Activated naive CD8-positive, alpha-beta T cell treated with anti-CD3 and anti-CD28 coated beads, Interleukin-2, amount 50 U/mL, for 24 hours (primary cell): Measurements from ENCODE around the gene PXN.
A peak's percentile ranks its signal among the peaks of the same experiment; 100 is the strongest.

Source experiments
- ATAC-seq: fragments of 150-1000 bp; cut with Tn5 transposase; one replicate; pipeline ENCODE4 v1.10.0; 2021
- DNase-seq: peaks from one replicate; pipeline ENCODE4 v3.0.0; 2021
- H3K27ac Mint-ChIP-seq: one replicate; pipeline ENCODE4 v1.8.0; 2021; ENCODE audit warnings: mild to moderate bottlenecking, mixed read lengths
- H3K27me3 Mint-ChIP-seq: one replicate; pipeline ENCODE4 v1.8.0; 2021; ENCODE audit warnings: mixed read lengths
- H3K36me3 Mint-ChIP-seq: one replicate; pipeline ENCODE4 v1.8.0; 2021; ENCODE audit warnings: low read depth, mixed read lengths
- H3K4me1 Mint-ChIP-seq: one replicate; pipeline ENCODE4 v1.8.0; 2021; ENCODE audit warnings: mixed read lengths
- H3K4me3 Mint-ChIP-seq: one replicate; pipeline ENCODE4 v1.8.0; 2021; ENCODE audit warnings: mild to moderate bottlenecking, moderate library complexity, mixed read lengths
- H3K9me3 Mint-ChIP-seq: one replicate; pipeline ENCODE4 v1.8.0; 2021; ENCODE audit warnings: mixed read lengths

PXN gene

GRCh38 chr12:120175537-120175936 lies 90.0 kb downstream of the PXN start:
- no peaks in the 10 kb centered on the region for H3K27me3 Mint-ChIP-seq
- peaks cover 63% of the 10 kb centered on the region for H3K36me3 Mint-ChIP-seq
- H3K4me3 Mint-ChIP-seq, result no peak overlapping the region
- ATAC-seq (no peak), DNase-seq (no peak)
- H3K27ac Mint-ChIP-seq, result no peak overlapping the region
- peaks cover 12% of the 10 kb centered on the region for H3K4me1 Mint-ChIP-seq
- no peaks in the 10 kb centered on the region for H3K9me3 Mint-ChIP-seq

- ATAC-seq (no peak), DNase-seq (no peak)
- H3K9me3 Mint-ChIP-seq, result no peaks in the 10 kb centered on the region
- peaks cover 66% of the 10 kb centered on the region for H3K36me3 Mint-ChIP-seq
- H3K4me3 Mint-ChIP-seq, result no peak overlapping the region
- no peaks in the 10 kb centered on the region for H3K27me3 Mint-ChIP-seq
- H3K4me1 Mint-ChIP-seq, result peaks cover 12% of the 10 kb centered on the region
- no peak overlapping the region for H3K27ac Mint-ChIP-seq
Measured at GRCh38 chr12:120175062-120175461, 90.5 kb downstream of the PXN start.

- Mint-ChIP-seq H3K27ac (peak overlapping the region; percentile 33), H3K27me3 (no peaks in the 10 kb centered on the region), H3K36me3 (peaks cover 58% of the 10 kb centered on the region), H3K4me1 (peaks cover 12% of the 10 kb centered on the region), H3K9me3 (no peaks in the 10 kb centered on the region), H3K4me3 (no peak overlapping the region)
- peak; percentile 77 for ATAC-seq
- no peak for DNase-seq
Measured at GRCh38 chr12:120172053-120172452, 93.5 kb downstream of the PXN start.

- H3K36me3 Mint-ChIP-seq, result peaks cover 53% of the 10 kb centered on the region
- ATAC-seq (no peak), DNase-seq (no peak)
- H3K4me1 Mint-ChIP-seq, result peaks cover 12% of the 10 kb centered on the region
- H3K4me3 Mint-ChIP-seq, result no peak overlapping the region
- no peaks in the 10 kb centered on the region for H3K27me3 Mint-ChIP-seq
- H3K27ac Mint-ChIP-seq, result no peak overlapping the region
- H3K9me3 Mint-ChIP-seq, result no peaks in the 10 kb centered on the region
Measured at GRCh38 chr12:120170631-120171030, 94.9 kb downstream of the PXN start.

- ATAC-seq, result no peak
- no peak for DNase-seq
- Mint-ChIP-seq H3K36me3 (peaks cover 48% of the 10 kb centered on the region), H3K27ac (no peak overlapping the region), H3K27me3 (no peaks in the 10 kb centered on the region), H3K4me1 (peaks cover 12% of the 10 kb centered on the region), H3K4me3 (no peak overlapping the region), H3K9me3 (no peaks in the 10 kb centered on the region)
Measured at GRCh38 chr12:120169946-120170345, 95.6 kb downstream of the PXN start.

GRCh38 chr12:120168337-120168736 lies 97.2 kb downstream of the PXN start:
- H3K4me3 Mint-ChIP-seq, result no peak overlapping the region
- no peaks in the 10 kb centered on the region for H3K27me3 Mint-ChIP-seq
- DNase-seq, result no peak
- H3K9me3 Mint-ChIP-seq, result no peaks in the 10 kb centered on the region
- H3K36me3 Mint-ChIP-seq, result peaks cover 39% of the 10 kb centered on the region
- peaks cover 11% of the 10 kb centered on the region for H3K4me1 Mint-ChIP-seq
- ATAC-seq, result no peak
- H3K27ac Mint-ChIP-seq, result no peak overlapping the region

GRCh38 chr12:120167529-120168095 lies 97.9 kb downstream of the PXN start:
- H3K9me3 Mint-ChIP-seq, result no peaks in the 10 kb centered on the region
- no peak overlapping the region for H3K27ac Mint-ChIP-seq
- H3K36me3 Mint-ChIP-seq, result peaks cover 34% of the 10 kb centered on the region
- no peaks in the 10 kb centered on the region for H3K27me3 Mint-ChIP-seq
- no peak for DNase-seq
- no peak overlapping the region for H3K4me3 Mint-ChIP-seq
- no peak for ATAC-seq
- peaks cover 7% of the 10 kb centered on the region for H3K4me1 Mint-ChIP-seq

GRCh38 chr12:120164293-120164692 lies 101.2 kb downstream of the PXN start:
- Mint-ChIP-seq H3K27me3 (no peaks in the 10 kb centered on the region), H3K4me3 (no peak overlapping the region), H3K9me3 (no peaks in the 10 kb centered on the region), H3K4me1 (no peaks in the 10 kb centered on the region), H3K36me3 (peaks cover 46% of the 10 kb centered on the region), H3K27ac (no peak overlapping the region)
- no peak for ATAC-seq
- no peak for DNase-seq

- Mint-ChIP-seq H3K4me1 (no peaks in the 10 kb centered on the region), H3K36me3 (peaks cover 44% of the 10 kb centered on the region), H3K4me3 (no peak overlapping the region), H3K27me3 (no peaks in the 10 kb centered on the region), H3K9me3 (no peaks in the 10 kb centered on the region), H3K27ac (no peak overlapping the region)
- DNase-seq, result no peak
- no peak for ATAC-seq
Measured at GRCh38 chr12:120162763-120163162, 102.8 kb downstream of the PXN start.

GRCh38 chr12:120161852-120162251 lies 103.7 kb downstream of the PXN start:
- DNase-seq (no peak), ATAC-seq (no peak)
- Mint-ChIP-seq H3K4me1 (no peaks in the 10 kb centered on the region), H3K27ac (no peak overlapping the region), H3K27me3 (no peaks in the 10 kb centered on the region), H3K36me3 (peaks cover 51% of the 10 kb centered on the region), H3K9me3 (no peaks in the 10 kb centered on the region), H3K4me3 (no peak overlapping the region)
